NCI-H526 treated with DMSO at 0.1 percent for 48 hours (cell line): Measurements from ENCODE around the gene GCKR.

Source experiments
- DNase-seq: peaks from one replicate; lab custom pipeline; 2025; lab: John Stamatoyannopoulos, UW

The GCKR gene, protein sequence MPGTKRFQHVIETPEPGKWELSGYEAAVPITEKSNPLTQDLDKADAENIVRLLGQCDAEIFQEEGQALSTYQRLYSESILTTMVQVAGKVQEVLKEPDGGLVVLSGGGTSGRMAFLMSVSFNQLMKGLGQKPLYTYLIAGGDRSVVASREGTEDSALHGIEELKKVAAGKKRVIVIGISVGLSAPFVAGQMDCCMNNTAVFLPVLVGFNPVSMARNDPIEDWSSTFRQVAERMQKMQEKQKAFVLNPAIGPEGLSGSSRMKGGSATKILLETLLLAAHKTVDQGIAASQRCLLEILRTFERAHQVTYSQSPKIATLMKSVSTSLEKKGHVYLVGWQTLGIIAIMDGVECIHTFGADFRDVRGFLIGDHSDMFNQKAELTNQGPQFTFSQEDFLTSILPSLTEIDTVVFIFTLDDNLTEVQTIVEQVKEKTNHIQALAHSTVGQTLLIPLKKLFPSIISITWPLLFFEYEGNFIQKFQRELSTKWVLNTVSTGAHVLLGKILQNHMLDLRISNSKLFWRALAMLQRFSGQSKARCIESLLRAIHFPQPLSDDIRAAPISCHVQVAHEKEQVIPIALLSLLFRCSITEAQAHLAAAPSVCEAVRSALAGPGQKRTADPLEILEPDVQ

GRCh38 chr2:27496357-27497287, at the start of gene GCKR:
TSS of gene GCKR (plus strand) at chr2:27496839. CDS start at chr2:27496905, 66 bp downstream.
- DNase-seq, result no peak

DNA sequence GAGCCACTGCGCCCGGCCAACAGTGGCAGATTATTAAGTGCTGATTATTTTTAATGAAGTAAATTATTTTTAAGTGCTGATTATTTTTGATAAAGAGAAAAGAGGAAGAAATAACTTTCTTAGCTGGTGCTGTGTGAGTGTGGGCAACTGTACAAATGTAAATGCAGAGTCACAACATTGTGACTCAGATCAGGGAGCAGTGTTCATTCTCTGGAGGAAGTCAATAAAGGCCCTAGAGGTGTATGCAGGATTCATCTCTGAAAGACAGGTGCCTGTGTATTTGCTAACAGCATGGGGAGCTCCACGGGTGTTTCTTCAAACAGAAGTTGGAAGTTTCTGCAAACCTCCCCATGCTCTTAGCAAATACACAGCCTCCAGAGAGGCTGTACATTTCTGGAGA, 48.3 kb upstream of the GCKR start:
- DNase-seq, result no peak

- no peak for DNase-seq
These were observed 45.5 kb upstream of the GCKR start for GRCh38 chr2:27451095-27451494.

GRCh38 chr2:27453968-27454367, 42.7 kb upstream of the GCKR start:
- DNase-seq, result no peak

GRCh38 chr2:27461118-27461517, 35.5 kb upstream of the GCKR start:
- DNase-seq, result no peak

GRCh38 chr2:27464443-27464842, 32.2 kb upstream of the GCKR start:
- DNase-seq, result no peak

DNA sequence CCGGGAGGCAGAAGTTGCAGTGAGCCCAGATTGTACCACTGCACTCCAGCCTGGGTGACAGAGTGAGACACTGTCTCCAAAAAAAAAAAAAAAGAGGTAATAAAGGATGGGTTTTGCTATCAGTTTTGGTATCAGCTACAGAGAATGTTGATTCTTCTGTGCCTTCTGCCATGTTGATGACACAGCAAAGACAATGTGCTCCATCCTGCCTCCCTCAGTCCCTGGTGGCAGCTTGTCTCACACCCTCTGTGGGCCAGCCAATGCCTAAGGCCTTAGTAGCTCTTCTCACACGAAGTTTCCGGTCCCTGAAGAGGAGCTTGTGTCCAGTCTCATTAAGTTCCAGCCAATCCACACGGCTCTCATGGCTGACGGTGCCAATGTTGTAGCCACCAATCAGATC, 24.7 kb upstream of the GCKR start:
- DNase-seq, result no peak

DNA sequence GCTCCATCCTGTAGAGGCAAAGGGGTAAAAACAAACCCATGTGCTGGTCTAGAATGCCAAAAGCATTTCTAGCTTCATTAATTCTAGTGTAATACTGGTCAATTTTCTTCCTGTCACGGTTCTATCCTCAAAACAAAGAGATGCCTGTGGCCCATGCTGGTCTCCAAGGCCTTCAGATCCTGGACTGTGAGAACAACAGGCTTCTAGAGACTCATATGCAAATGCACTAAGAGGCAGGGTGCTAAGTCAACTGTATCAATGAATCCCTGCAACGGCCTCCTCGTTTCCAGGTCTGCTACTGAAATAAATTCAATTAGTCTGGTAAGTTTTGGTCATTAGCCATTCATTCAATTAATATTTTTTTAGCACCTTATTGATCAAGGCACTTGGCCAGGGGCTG, 11.1 kb upstream of the GCKR start:
- DNase-seq, result peak; percentile 89

GRCh38 chr2:27489118-27489497, 7.5 kb upstream of the GCKR start:
- DNase-seq, result no peak

DNA sequence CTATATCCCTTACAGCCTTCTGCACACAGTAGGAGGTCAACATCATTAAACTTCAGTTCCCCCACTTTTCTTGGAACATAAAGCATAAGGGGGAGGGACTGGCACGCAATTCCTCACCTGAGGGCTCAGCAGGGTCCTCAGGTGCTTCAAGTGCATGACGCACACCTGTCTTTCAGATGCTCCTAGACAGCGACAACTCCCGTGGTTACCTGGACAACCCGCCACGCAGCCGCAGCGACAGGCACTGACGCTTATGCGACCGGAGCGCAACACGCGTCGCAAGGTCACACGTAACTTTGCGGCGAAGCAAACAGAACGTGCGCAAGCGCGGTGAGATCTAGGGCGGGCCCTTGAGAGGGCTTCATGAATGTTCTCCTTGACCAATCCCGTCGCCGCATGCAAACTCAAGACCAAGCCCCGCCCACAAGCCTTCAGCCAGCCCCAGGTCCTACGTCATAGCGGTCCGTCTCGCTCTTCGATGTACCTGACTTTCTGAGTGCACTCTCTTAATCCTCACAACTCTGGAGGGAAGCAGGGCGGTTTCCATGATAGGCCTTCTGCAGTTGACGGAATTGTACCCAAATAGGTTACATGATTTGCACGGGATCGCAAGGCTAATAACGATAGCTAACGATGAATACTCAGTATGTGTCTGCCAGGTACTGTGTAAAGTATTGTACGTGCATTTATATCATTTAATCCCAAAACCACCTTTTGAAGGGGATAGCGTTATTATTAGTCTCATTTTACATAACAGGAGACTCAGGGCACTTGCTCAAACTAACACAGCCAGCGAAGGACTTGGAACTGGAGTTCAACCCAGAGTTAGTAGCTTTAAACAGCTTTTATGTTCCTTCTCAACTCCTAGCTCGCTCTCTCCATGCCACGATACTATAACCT, 6.9 kb upstream of the GCKR start, which contains the start of gene IFT172:
TSS of gene IFT172 (minus strand) at position 246 of the 900 bp plus-strand sequence. CDS start at position 156, 90 bp downstream.
- DNase-seq, result peak; percentile 98

GRCh38 chr2:27492557-27492956, 4.1 kb upstream of the GCKR start:
- no peak for DNase-seq

- no peak for DNase-seq
These were observed 2.7 kb upstream of the GCKR start for GRCh38 chr2:27493948-27494283.

DNA sequence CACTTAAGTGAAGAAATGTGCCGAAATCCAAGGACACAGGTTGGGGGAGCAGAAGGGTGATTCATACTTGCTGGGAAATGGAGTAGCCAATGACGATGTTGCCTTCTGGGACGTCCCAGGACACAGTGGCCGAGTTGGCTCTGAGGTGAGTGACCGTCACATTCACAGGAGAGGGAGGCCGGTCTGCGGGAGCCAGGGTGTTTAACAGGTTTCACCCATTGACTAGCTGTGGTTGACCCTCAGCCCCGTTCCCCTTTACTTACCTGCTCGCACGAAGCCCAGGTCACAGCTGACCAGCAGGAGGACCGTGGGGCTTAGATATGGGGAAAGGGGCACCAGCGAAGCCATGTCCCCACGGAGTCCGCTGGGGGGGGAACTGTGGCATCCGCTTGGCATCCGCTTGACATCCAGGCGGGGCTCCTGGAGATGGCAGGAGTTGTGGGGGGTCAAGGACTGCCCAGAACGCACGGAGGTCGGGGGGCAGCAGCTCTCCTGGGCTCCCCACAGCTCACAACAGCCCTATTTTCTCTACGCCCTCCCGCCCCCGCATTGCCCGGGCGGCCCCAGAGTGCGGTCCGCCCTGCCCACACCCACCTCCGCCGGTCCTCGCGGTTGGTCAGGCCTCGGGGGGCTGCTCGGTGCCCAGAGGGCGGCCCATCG, 2.2 kb upstream of the GCKR start:
- no peak for DNase-seq

GRCh38 chr2:27494944-27495554, 1.6 kb upstream of the GCKR start, which contains the start of gene FNDC4:
TSS of gene FNDC4 (minus strand) at chr2:27495200. CDS start at chr2:27494679, 521 bp downstream.
- DNase-seq, result no peak

DNA sequence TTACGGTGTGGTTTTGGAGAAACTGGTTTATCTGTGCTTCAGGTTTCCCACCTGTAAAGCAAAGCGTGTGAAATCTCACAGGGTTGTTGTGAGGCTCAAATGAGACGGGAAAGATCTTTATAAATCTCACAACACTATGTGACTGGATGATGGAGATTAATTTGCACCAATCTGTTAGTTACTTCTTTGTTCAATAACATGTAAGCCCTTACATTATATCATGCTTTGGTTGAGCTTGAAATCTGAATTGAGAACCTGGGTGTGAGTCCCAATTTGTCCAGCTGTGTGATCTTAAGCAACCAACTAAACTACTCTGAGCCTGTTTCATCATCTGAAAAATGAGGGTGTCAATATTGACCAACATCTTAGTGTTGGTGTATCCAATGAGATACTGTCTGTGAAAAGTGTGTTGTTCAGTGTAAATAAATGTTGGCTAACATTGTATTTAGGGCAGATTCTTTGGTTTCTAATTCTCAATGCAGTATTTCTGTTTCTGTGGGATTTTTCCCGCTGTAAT, 741 bp upstream of the GCKR start:
- no peak for DNase-seq

DNA sequence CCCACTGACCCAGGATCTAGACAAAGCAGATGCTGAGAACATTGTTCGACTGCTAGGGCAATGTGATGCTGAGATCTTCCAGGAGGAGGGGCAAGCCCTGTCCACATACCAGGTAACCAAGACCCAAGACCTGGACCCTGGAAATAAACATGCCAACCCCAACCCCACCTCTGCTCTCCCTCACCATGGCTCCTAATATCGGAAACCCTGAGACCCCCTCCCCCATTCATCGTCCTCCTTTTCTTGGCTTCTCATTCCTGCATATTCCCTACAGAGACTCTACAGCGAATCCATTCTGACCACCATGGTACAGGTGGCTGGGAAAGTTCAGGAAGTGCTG, 619 bp downstream of the GCKR start:
- DNase-seq, result no peak

DNA sequence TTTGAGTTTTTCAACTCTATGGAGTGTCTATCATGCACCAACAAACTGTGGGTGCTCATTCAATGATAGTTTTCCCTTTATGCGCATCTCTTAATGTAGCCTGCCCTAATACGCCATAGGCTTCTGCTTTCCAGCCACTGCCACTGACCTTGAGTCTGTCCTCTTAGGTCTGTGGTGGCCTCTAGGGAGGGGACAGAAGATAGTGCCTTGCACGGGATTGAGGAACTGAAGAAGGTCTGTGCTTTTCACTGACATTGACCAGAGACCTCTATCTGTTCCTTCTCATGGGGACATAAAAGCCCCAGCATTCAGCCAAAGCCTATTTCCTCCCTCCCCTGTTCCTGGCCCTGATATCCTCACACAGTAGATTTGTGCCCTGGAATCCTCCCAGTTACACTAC, 2.3 kb downstream of the GCKR start:
- DNase-seq, result no peak

DNA sequence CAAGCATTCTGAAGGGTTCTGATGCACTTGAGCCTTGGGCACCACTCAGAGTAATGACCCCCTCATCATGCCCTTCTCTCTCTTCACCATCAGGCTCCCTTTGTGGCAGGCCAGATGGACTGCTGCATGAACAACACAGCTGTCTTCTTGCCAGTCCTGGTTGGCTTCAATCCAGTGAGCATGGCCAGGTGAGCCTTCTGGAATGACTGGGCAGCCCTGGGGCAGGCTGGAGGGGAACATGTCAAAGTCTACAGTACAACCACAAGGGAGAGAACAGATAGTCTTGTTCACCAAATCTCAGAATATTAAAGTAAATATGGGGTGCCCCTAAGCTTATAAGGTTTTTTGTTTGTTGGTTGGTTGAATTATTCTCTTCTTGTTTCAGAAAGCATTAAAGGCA, 4.4 kb downstream of the GCKR start:
- no peak for DNase-seq

GRCh38 chr2:27502142-27502541, 5.5 kb downstream of the GCKR start:
- DNase-seq, result no peak

DNA sequence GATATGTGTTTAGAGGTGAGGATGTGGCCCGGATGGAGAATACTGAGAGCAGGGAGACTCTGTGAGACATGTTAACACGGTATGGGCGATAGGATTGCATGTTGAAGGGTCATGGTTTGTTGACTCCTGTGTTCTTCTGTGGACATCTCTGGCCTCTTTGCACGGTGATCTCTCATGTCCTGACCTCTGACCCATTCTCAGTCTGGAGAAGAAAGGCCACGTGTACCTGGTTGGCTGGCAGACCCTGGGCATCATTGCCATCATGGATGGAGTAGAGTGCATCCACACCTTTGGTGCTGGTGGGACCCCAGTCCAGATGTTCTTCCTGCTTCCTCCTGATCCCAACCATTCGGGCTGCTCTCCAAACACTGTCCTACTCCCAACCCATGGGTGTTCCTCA, 9.9 kb downstream of the GCKR start:
- no peak for DNase-seq
